GM12891 (cell line): Measurements from ENCODE around the gene SMTNL2.

ENCODE experiments used
- PAX5 ChIP-seq: IDR thresholded peaks from 2 replicates; pipeline ENCODE4 v1.6.1; 2011; ENCODE audit warnings: low read length, moderate library complexity, mild to moderate bottlenecking; ENCODE audit not compliant: insufficient read depth, severe bottlenecking
- POLR2A ChIP-seq: IDR thresholded peaks from 2 replicates; pipeline ENCODE4 v1.6.1; 2011; ENCODE audit warnings: low read depth, low read length, control low read depth
- POLR2AphosphoS5 ChIP-seq: IDR thresholded peaks from 2 replicates; pipeline ENCODE4 v1.6.1; 2011; ENCODE audit warnings: low read depth, low read length, control low read depth
- POU2F2 ChIP-seq: IDR thresholded peaks from 2 replicates; pipeline ENCODE4 v1.6.1; 2011; ENCODE audit warnings: low read depth, mild to moderate bottlenecking, control low read depth, low read length, moderate library complexity
- SPI1 ChIP-seq: IDR thresholded peaks from 2 replicates; pipeline ENCODE4 v1.6.1; 2011; ENCODE audit warnings: low read depth, low read length, control low read depth
- TAF1 ChIP-seq: IDR thresholded peaks from 2 replicates; pipeline ENCODE4 v1.6.1; 2011; ENCODE audit warnings: low read depth, low read length, control low read depth

- no peak for TF ChIP-seq POLR2AphosphoS5
- TF ChIP-seq POLR2A: no peak
- no peak for TF ChIP-seq TAF1
- no peak for TF ChIP-seq PAX5
- no peak for TF ChIP-seq SPI1
- no peak for TF ChIP-seq POU2F2
Measured at GRCh38 chr17:4540687-4541327, 43.5 kb upstream of the SMTNL2 start.
